Stimulated activated naive CD8-positive, alpha-beta T cell treated with anti-CD3 and anti-CD28 coated beads, Interleukin-15, Interleukin-2, amounts not matched to agents 100 U/mL and 50 U/mL, for 24 hours (primary cell): Measurements from ENCODE around the gene GUK1.

Source experiments
- ATAC-seq: fragments of 150-1000 bp; cut with Tn5 transposase; one replicate; pipeline ENCODE4 v1.10.0; 2021
- DNase-seq: peaks from one replicate; pipeline ENCODE4 v3.0.0; 2021

GUK1 gene

GRCh38 chr1:228139931-228140723, at the start of gene GUK1:
TSS of gene GUK1 (plus strand) at chr1:228140279. CDS start at chr1:228140303, 24 bp downstream.
- ATAC-seq: peak; percentile 93
- peak; percentile 100 for DNase-seq

- ATAC-seq (no peak), DNase-seq (no peak)
Observed at GRCh38 chr1:228090613-228091081, 49.4 kb upstream of the GUK1 start.

- DNase-seq (no peak), ATAC-seq (no peak)
Observed at GRCh38 chr1:228091084-228091483, 49.0 kb upstream of the GUK1 start.

- ATAC-seq (no peak), DNase-seq (no peak)
Observed at GRCh38 chr1:228092342-228093049, 47.6 kb upstream of the GUK1 start.

- no peak for DNase-seq
- ATAC-seq: no peak
Observed at GRCh38 chr1:228093050-228093906, 46.8 kb upstream of the GUK1 start.

- DNase-seq (no peak), ATAC-seq (no peak)
Observed at GRCh38 chr1:228094432-228095016, 45.6 kb upstream of the GUK1 start.

GRCh38 chr1:228095161-228095560, 44.9 kb upstream of the GUK1 start:
- DNase-seq: no peak
- ATAC-seq: no peak

GRCh38 chr1:228095938-228096337, 44.1 kb upstream of the GUK1 start:
- DNase-seq (no peak), ATAC-seq (no peak)

GRCh38 chr1:228096416-228097332, 43.4 kb upstream of the GUK1 start:
- ATAC-seq (no peak), DNase-seq (no peak)

- peak; percentile 3 for DNase-seq
- ATAC-seq: no peak
Observed at GRCh38 chr1:228097333-228098081, 42.6 kb upstream of the GUK1 start.

- DNase-seq: no peak
- no peak for ATAC-seq
Observed at GRCh38 chr1:228098323-228098931, 41.7 kb upstream of the GUK1 start.

GRCh38 chr1:228099331-228099732, 40.7 kb upstream of the GUK1 start:
- no peak for ATAC-seq
- DNase-seq: peak; percentile 4

GRCh38 chr1:228100822-228101613, 39.1 kb upstream of the GUK1 start:
- ATAC-seq (no peak), DNase-seq (peak; percentile 11)

- ATAC-seq (no peak), DNase-seq (peak; percentile 22)
Observed at GRCh38 chr1:228101614-228101993, 38.5 kb upstream of the GUK1 start.

GRCh38 chr1:228101994-228102790, 37.9 kb upstream of the GUK1 start:
- DNase-seq (peak; percentile 65), ATAC-seq (peak; percentile 42)

GRCh38 chr1:228102791-228103620, 37.1 kb upstream of the GUK1 start, which contains the start of gene C1orf35:
TSS of gene C1orf35 (minus strand) at chr1:228103325. CDS start at chr1:228103227, 98 bp downstream.
- ATAC-seq: peak; percentile 83
- peak; percentile 97 for DNase-seq
